Activated gamma-delta T cell (primary cell): ENCODE measurements around the gene BCKDHA.
"Not testable (repeated sequence)": the region's sequence is repeated elsewhere in the genome, so short reads cannot be mapped to it uniquely, and the experiment has no call there.

ENCODE experiments used
- DNase-seq: peaks from one replicate; lab custom pipeline; 2025; lab: John Stamatoyannopoulos, UW

Gene BCKDHA

DNA sequence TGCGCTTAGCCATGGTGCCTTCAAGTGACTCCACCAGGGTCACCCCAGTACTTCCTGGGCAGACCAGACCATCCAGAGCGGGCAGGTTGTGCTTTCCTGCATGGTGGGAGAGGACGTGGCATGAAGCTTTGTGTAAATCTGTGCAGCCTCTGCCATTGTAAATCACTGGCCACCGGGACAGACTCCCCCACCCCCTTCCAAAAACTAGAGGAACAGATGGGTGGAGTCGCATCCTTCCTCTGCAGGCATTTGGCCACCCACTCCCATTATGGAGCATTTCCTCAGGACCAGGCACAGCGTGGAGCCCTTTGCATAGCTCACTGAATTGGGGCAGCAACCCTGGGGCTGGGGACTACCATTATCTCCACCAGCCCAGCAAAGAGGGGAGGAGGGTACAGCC, 8.2 kb downstream of the BCKDHA start:
- DNase-seq: no peak

DNA sequence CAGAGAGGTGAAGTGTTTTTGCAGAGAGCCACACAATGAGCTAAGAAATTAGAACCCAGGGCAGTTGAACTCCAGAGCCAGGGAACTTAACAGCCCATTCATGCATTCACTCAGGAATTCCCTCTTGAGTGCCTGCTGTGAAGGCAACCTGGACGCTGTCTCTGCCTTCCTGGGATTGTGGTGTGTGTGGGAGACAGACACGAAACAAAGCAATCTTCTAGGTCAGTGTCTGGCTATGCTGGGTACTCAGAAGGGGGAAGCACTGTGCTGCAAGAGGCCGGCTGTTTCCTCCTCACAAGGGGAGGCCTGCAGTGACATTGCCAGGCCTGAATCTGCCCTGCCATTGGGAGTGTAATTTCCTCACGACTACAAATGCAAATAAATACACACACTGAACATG, 9.7 kb downstream of the BCKDHA start:
- no peak for DNase-seq

DNA sequence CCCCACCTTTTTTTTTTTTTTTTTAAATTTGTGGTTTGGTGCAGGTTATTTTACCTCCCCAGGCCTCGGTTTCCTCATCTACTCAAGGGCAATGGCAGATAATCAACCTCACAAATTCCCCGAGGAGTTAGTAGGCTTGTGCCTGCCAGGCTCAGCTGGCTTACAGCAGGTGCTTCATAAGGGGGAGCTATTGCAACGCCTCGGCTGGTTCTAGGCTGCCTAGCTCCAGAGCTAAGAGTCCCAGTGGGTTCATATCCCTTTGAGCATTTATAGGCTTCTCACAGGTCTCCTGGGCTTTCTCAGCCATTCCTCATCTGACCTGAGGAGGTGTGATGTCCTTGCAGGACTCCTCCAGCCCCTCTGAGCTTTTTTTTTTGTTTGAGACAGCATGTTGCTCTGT, 10.6 kb downstream of the BCKDHA start:
- no peak for DNase-seq

DNA sequence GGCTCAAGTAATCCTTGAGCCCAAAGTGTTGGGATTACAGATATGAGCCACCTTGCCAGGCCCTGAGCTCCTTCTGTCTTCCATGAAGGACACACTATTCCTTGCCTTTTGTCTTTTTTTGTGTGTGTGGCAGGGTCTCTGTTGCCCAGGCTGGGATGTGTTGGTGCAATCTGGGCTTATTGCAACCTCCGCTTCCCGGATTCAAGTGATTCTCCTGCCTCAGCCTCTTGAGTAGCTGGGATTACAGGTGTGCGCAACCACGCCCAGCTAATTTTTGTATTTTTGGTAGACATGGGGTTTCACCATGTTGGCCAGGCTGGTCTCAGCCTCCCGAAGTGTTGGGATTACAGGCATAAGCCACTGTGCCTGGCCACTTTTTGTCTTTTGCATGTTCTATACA, 11.2 kb downstream of the BCKDHA start:
- not testable (repeated sequence) for DNase-seq

DNA sequence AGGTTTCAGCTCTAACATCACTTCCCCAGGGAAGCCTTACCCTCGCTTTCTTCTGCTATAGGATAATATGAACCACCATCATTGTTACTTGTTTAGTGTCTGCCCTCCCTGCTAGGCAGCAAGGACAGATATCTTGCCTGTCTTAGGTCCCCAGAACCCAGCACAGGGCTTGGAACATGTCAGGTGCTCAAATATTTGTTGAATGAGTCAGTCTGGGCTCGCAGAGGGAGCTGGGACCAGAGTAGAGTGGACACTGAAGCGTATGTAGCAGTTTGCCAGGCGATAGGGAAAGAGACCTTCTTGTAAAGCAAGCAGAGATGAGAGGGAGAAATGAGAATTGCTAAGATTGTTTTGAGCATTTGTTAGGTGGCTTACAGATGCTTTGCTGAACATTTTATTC, 11.7 kb downstream of the BCKDHA start:
- DNase-seq: no peak

DNA sequence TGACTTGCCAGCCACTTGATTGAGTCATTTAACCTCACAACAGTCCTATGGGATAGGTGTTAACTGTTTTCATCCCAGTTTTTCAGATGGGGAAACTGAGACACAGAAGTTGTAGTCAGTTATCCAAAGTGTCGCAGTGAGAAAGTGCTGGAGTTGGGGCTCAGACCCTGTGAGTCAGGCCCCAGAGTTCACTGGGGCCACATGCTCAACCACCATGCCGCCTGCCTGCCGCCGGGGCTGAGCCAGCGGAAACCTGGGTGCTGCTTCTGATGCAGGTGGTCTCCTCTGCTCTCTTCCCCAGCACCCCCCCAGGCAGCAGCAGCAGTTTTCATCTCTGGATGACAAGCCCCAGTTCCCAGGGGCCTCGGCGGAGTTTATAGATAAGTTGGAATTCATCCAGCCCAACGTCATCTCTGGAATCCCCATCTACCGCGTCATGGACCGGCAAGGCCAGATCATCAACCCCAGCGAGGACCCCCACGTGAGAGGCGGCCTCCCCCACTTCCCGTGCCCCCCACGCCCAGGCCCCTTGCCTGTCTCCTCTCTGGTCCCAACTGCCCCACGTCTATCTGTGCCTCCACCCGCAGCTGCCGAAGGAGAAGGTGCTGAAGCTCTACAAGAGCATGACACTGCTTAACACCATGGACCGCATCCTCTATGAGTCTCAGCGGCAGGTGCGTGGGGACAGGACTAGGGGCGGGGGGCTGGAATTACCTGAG, 12.9 kb downstream of the BCKDHA start:
- DNase-seq: no peak

DNA sequence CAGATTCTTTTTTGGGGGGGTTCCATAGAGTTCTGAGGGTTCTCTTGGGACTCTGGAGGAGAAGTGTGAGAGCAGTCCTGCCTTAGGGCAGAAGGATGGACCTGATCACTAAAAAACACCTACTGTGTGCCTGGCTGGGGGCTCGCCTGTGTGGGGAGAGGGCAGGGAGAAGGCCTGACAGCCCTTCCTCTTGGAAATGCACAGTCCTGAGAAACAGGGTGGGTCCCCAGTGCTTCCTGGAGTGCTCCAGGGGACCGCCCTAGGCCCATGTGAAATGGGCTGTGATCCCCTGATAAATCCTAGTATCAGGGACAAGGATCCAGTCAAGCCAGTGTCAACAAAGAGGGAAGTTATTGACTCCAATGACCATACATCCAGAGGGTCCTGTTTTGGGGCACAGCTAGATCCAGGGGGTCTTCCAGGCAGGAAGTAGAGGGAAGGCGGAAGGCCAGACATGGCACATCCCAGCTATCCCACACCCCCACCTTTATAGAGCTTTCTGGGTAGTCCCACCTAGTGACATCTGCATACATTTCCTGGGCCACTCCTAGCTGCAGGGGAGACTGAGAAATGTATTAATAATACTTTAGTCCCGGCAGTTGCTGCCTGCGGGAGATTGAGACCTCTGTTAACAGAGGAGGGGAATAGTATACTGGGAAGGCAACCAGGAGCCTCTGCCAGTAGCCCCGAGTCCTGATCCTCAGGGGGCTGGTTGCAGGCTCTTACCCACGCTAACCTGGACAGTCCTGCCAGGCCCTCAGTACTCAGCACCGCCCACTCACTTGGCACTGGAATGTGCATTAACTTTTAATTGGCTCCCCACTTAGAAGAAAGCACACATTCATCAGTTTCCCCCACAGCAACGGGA, 13.7 kb downstream of the BCKDHA start:
- no peak for DNase-seq

DNA sequence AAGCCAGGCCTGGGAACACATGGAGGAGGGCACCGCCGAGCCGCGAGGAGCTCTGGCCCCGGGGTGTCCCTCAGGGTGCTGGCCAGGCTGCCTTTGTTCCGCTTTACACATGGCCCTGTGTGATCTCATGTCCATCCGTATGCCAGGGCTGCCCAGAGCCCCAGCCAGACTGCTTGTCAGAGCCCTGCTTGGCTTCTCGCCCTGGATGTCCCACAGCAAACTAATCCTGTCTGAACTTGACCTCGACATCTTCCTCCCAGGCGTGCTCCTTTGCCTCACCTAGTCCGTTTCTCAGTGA, 14.3 kb downstream of the BCKDHA start:
- no peak for DNase-seq

DNA sequence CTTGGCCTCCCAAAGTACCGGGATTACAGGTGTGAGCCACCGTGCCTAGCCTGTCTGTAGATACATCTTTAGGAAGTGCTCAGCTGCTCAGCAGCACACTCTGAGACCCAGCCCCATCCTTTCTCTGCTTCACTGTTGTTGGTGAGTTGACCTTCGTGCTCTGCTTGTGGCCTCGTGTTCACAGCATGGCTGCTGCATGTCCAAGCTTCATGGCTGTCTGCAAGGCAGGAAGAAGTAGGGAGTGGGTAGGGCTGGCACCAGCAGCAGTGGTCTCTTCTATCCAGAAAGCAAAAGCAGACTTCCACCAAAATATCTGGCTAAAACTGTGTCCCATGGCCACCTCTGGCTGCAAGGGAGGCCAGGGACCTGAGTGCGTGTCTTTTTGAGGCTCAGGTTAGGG, 15.3 kb downstream of the BCKDHA start:
- no peak for DNase-seq

DNA sequence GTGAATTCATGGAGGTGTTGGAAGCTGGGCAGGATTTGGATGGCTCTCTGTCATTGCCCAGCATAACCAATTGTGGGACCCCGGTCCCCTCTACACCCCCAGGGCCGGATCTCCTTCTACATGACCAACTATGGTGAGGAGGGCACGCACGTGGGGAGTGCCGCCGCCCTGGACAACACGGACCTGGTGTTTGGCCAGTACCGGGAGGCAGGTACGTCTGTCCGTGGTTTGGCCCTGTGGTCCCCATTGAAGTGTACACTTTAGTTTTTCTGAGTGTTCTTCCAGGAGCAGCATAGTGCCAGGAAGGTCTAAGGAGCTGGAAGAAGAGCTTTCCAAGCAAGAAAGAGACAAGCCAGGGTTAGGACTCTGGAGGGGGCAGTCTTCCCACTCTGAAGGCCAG, 16.3 kb downstream of the BCKDHA start:
- DNase-seq: no peak

DNA sequence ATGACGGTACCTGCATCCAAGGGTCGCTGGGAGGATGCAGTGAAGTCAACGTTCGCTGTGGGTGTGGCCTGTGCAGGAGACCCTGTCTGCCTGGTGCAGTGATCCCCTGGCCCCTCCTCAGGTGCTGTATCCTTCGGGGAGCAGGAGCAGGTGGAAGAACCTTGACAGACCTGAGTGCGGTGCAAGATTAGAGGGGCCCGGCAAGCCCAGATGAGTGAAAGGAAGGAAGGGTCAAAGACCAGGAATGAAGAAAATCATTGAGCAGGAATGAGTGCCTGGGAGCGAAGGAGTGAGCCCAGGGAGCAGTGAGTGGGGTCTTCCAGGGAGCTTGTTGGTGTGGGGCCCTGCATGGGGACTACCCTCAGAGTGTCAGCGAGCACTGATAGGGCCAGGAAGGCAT, 16.8 kb downstream of the BCKDHA start:
- DNase-seq: no peak

DNA sequence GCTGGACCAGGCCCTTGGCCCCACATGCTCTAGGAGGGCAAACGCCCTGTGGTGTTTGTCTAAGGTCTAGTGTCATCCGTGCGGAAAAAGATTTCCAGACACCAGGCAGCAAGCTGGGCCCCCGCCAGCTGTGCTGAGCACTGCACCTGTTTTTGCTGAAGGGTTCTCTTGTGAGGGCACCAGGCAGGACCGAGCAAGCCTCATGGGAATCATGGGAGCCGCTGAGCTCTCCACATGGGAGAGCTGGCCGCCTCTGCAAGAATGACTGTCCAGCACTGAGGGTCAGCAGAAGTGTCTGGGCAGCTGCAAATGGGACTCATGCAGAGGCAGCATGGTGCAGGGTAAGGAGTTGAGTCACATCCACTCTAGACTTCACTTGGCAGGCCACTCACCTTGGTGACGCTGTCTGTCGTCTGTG, 17.5 kb downstream of the BCKDHA start:
- DNase-seq: no peak

DNA sequence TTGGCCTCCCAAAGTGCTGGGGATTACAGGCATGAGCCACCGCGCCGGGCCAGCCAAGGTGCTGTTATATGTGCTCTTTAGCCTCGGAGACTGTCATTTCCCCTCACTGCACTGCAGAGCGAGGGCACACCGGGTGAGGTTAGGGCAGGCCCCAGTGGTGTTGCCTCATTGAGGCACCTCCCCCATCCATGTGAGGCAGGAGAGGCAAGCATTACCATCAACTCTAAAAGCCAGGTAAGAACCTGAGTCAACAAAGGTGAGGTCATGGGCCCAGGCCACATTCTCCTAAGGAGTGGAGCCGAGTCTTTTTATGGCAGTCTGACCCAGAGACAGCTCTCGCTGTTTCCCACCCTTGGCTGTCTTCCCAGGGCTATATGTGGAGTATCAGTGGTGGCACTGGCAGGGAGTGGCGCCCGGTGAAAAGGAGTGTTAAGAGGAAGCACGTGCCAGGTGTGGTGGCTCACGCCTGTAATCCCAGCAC, 18.6 kb downstream of the BCKDHA start:
- no peak for DNase-seq

DNA sequence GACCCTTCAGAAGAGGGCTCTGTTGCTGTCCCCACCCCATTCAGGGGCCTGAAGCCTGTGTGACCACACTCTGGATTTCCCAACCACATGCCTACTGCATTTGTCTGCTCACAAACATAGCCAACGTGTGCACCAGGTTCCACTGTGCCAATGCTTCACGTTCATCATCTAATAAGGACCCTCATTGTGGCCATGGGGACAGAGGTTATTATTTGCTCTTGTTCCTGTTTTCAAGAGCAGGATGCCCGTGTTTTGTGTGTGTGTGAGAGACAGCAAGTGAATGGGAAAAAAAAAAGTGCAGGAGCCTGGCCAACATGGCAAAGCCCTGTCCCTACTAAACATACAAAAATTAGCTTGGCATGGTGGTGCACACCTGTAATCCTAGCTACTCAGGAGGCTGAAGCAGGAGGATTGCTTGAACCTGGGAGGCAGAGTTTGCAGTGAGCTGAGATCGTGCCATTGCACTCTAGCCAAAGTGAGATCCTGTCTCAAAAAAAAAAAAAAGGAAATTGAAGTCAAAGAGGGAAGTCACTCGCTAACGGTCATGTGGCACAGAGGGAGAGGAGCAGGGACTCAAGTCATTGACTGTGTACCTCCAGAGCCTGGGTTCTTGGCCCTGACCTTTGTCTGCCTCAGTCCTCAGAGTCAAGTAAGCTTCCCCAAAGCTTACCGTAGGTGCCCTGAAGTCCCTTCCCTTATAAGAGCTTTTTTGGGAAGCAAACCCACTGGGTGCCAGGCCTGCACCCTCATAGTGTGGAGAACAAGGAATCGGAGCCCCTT, 22.7 kb downstream of the BCKDHA start:
- DNase-seq: no peak

DNA sequence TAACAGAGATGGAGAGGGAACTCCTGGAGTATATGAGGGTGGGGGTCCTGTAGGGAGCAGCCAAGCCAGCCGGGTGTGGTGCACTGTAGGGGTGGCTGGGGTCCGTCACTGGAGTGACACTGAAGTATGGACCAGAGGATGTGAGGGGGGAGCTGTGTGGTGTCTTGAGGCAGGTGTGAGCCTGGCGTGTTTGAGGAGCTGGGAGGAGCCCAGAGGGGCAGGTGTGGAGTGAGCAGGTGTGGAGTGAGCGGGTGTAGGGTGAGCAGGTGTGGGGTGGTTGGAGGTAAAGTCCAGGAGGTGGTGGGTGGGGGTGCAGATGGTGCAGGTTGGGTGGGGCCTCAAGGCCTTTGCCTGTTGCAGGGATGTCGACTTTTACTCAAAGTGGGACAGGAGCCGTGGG, 23.7 kb downstream of the BCKDHA start:
- no peak for DNase-seq

DNA sequence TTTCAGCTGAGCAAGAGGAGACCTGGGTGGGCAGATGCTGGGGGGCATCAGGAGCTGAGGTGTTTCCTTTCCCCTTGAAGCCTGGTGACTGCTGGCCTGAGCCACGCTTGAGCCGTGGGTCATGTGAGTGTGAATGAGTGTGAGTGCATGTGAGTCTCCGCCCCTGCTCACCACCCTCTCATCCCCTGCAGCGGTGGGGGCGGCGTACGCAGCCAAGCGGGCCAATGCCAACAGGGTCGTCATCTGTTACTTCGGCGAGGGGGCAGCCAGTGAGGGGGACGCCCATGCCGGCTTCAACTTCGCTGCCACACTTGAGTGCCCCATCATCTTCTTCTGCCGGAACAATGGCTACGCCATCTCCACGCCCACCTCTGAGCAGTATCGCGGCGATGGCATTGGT, 24.4 kb downstream of the BCKDHA start:
- DNase-seq: no peak

DNA sequence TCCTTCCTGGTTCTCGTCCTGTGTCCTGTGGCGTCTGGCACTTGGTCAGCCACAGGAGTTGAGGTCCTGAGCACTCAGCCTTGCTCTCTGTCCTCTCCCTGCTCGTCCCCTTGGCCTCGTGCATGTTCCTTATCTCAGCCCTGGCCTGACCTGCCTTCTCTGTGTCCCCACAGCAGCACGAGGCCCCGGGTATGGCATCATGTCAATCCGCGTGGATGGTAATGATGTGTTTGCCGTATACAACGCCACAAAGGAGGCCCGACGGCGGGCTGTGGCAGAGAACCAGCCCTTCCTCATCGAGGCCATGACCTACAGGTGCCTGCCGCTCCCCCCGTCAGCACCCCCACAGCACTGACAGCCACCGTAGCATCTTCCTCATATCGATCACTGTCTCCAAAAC, 24.8 kb downstream of the BCKDHA start:
- DNase-seq: no peak

DNA sequence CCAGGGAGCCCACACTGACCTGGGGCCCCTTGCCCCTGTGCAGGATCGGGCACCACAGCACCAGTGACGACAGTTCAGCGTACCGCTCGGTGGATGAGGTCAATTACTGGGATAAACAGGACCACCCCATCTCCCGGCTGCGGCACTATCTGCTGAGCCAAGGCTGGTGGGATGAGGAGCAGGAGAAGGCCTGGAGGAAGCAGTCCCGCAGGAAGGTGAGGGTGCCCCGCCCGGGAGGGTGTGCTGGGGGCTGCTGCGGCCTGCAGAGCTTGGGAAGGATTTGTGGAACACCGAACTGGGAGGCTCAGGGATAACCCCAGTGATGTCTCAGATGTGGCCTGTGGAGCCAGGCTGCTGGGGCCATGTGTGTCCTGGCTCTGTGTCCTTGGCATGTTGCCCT, 25.3 kb downstream of the BCKDHA start:
- no peak for DNase-seq

DNA sequence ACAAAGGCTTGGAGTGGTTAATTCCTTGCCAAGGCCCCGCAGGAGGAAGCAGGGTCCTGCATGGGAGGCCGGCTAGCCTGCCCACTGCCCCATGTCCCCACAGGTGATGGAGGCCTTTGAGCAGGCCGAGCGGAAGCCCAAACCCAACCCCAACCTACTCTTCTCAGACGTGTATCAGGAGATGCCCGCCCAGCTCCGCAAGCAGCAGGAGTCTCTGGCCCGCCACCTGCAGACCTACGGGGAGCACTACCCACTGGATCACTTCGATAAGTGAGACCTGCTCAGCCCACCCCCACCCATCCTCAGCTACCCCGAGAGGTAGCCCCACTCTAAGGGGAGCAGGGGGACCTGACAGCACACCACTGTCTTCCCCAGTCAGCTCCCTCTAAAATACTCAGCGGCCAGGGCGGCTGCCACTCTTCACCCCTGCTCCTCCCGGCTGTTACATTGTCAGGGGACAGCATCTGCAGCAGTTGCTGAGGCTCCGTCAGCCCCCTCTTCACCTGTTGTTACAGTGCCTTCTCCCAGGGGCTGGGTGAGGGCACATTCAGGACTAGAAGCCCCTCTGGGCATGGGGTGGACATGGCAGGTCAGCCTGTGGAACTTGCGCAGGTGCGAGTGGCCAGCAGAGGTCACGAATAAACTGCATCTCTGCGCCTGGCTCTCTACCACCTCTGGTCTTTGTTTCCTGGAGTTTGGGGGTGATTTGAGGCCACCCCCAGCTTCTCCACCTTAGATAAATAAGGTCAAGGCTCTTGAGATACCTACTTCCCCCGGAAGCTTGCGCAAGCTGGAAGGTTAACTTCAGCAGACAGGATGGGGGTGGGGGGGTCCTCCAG, 26.9 kb downstream of the BCKDHA start:
- DNase-seq: no peak

DNA sequence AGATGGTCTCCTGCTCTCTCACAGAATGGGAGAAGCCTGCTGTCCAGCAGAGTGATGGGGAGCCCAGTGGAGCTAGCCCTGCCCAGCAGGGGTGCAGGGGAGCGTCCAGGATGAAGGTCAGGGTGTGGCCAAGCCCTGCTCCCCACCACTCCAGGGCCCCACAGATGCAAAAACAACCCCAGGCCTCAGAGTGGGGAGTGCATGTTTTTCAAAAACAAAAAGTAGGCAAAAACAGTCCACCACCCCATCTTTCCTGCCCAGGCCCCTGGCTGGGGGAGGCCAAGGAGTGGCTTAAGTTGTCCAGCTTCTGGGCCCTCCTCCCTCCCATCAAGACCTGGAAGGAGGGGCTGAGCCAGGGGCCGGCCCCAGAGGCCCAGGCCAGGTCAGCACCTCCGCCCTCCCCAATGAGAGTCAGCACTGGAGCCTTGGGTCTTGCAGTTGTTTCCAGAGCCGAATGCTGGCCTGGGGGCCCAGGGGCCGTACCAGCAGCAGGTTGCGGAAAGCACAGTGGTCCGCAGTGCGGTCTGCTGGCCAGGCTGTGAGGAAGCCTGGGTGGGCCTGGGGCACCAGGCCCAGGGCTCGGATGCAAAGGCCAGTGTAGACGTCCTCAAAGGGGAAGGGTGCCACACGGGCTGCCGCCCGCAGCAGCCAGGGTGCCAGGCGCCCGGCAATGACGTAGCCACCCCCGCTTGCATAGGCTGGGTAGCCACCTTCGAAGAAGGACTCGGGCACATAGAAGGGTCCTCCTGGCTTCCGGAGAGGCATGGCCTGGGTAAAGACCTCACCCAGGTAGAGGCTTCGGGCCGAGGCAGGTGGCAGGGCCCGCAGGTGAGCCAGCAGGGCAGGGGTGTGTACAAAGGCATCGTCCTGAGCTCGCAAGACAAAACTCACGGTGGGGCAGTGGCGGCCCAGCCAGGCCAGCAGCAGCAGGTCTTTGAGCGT, 27.8 kb downstream of the BCKDHA start:
- DNase-seq: no peak
